Vagina (tissue), 2 donors: ENCODE results near the gene NTSR1.

Experiments used
- POLR2A ChIP-seq, 2 donors: fragments of 450-650 bp; IDR thresholded peaks; one replicate each; pipeline ENCODE4 v1.6.1; 2017; ENCODE audit warnings: antibody characterized with exemption in 2 of 2, mild to moderate bottlenecking in 2 of 2, moderate library complexity in 2 of 2
- POLR2AphosphoS5 ChIP-seq, 2 donors: sonication (generic); formaldehyde crosslinking; IDR thresholded peaks; one replicate each; pipeline ENCODE4 v1.9.0; 2017; ENCODE audit warnings: antibody characterized with exemption in 2 of 2, mild to moderate bottlenecking in 2 of 2, low read depth in 1 of 2; ENCODE audit not compliant: insufficient read depth in 1 of 2
- TF ChIP-seq, protein P1 (sequence below), 3 experiments: fragments of 450-650 bp in 2 of 3; fragments of 200-600 bp in 1 of 3; sonication (generic) in 1 of 3; IDR thresholded peaks; one replicate each; pipeline ENCODE4 v1.5.1; 2017 to 2019; ENCODE audit warnings: antibody characterized with exemption in 3 of 3, mild to moderate bottlenecking in 2 of 3, moderate library complexity in 2 of 3

GRCh38 chr20:62715201-62715600, 6.6 kb downstream of the NTSR1 start:
- no peak for TF ChIP-seq POLR2AphosphoS5 (IDR thresholded peaks at IDR 0.05; ENCODE audit: insufficient read depth in 1 of 2, low read depth in 1 of 2)
- TF ChIP-seq, protein P1, sequence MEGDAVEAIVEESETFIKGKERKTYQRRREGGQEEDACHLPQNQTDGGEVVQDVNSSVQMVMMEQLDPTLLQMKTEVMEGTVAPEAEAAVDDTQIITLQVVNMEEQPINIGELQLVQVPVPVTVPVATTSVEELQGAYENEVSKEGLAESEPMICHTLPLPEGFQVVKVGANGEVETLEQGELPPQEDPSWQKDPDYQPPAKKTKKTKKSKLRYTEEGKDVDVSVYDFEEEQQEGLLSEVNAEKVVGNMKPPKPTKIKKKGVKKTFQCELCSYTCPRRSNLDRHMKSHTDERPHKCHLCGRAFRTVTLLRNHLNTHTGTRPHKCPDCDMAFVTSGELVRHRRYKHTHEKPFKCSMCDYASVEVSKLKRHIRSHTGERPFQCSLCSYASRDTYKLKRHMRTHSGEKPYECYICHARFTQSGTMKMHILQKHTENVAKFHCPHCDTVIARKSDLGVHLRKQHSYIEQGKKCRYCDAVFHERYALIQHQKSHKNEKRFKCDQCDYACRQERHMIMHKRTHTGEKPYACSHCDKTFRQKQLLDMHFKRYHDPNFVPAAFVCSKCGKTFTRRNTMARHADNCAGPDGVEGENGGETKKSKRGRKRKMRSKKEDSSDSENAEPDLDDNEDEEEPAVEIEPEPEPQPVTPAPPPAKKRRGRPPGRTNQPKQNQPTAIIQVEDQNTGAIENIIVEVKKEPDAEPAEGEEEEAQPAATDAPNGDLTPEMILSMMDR (IDR thresholded peaks at IDR 0.05): no peak
- TF ChIP-seq POLR2A (IDR thresholded peaks at IDR 0.05): no peak
